HG02759 (cell line): ENCODE data around the gene ROM1.
"Not testable (repeated sequence)": the region's sequence is repeated elsewhere in the genome, so short reads cannot be mapped to it uniquely, and the experiment has no call there.

Source experiments
- ATAC-seq: cut with Tn5 transposase; IDR thresholded peaks from one replicate; pipeline ENCODE4 v1.9.1; 2021; ENCODE audit warnings: mild to moderate bottlenecking, moderate library complexity; ENCODE audit not compliant: unreplicated experiment

The ROM1 gene

DNA sequence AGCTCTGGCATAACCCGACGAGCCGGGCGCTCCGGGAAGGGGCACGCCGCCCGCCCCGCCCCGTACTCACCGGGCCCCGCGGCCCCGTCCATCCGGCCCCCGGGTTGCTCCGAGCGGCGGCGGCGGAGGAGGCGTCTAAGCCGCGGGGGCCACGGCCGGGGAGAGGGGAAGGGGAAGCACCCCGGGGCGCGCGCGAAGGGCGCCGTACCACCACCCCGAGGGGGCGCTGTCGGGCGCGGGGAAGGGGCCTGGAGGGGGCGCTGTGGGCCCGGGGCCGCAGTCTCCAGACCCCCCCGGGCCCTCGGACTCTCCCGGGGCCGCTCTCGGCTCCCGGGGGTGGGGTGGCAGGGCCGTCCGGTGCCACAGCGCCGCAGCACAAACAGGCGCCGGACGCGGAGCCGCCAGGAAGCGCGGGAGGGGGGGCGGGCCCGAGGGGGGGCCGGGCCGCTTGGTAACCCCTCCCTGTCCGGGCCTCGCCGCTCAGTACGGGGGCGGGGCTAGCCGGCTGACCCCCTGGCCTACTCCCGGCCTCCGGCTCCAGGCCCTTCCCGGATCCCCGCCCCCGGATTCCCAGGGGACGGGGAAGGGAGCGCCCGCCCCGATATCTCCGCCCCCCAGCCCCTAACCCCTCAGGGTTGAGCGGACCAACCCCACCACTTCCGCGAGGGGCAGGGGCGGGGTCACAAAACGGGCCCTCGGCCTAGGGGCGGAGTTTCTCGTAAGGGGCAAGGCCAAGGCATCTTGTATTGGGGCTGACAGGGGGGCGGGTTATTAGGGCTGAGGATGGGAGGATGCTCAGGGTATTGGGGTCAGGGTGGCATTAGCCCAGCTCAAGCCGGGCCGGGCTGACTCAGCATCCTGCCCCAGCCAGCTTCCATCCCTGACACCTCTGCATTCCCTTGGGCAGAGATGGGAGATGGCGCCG lies at the start of gene ROM1, which contains the start of gene EML3:
ROM1 (plus strand) TSS at position 892 of the 925 bp plus-strand sequence; CDS start at position 917, 25 bp downstream.
EML3 (minus strand) TSS at position 410 of the 925 bp plus-strand sequence; CDS start at position 92, 318 bp downstream.
- ATAC-seq, result peak; percentile 79

- no peak for ATAC-seq
Measured at GRCh38 chr11:62565100-62565802, 47.8 kb upstream of the ROM1 start.

GRCh38 chr11:62566247-62566646 lies 46.8 kb upstream of the ROM1 start:
- ATAC-seq, result no peak

GRCh38 chr11:62567018-62567633 lies 45.9 kb upstream of the ROM1 start:
- ATAC-seq, result no peak

DNA sequence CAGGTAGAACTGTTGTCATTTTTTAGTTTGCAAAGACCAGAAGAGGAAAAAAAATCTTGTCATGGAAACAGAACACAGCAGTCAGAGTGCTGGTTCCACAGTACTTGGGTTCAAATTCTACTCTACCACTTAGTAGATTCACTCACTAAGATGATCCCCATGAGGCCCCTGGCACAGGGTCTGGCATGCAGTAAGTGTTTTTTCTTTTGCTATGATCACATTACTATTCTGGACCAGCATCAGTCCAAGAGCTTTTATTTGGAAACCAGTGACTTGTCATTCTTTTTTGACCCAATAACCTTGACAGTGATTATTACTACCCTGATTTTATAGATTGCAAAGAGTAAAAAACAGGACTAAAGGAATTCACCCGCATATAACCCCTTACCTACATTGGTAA lies 43.4 kb upstream of the ROM1 start:
- ATAC-seq, result no peak

- not testable (repeated sequence) for ATAC-seq
Measured at GRCh38 chr11:62570903-62571302, 42.2 kb upstream of the ROM1 start.

DNA sequence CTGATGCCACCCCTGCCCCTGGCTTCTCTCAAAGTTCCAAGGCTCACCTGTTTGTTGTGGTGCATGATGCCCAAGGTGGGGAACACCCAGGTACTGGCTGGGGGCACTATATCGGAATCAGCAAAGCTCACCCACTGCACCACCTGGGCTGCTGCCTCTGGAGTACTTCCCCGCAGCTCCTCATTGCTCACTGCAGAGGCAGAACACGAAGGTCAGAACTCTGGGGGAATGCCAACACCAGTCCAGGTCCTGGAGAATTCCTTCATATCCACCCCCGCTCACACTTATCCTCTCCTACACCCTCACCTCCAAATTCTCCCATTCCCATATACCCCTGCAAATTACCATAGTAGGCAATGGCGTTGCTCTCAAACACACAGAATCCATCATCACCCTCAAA lies 41.6 kb upstream of the ROM1 start:
- not testable (repeated sequence) for ATAC-seq

DNA sequence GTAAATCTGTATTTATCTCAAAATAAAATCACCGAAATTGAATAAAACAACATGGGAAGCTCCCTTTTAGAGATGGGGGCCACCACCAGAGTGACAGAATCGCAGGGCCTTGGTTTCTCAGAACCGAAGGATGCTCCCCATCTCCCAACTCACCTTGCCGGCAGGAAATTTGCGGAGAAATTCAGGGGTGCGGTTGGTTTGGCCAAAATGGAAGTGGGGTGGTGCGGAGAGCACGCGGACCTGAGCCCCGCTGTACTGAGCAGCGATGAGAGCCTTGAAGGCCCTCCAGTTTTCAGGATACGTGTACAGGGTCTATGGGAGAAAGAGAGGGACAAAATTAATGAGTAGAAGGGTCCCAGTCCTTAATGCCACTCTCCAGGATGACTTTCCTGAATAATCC lies 40.6 kb upstream of the ROM1 start:
- no peak for ATAC-seq

DNA sequence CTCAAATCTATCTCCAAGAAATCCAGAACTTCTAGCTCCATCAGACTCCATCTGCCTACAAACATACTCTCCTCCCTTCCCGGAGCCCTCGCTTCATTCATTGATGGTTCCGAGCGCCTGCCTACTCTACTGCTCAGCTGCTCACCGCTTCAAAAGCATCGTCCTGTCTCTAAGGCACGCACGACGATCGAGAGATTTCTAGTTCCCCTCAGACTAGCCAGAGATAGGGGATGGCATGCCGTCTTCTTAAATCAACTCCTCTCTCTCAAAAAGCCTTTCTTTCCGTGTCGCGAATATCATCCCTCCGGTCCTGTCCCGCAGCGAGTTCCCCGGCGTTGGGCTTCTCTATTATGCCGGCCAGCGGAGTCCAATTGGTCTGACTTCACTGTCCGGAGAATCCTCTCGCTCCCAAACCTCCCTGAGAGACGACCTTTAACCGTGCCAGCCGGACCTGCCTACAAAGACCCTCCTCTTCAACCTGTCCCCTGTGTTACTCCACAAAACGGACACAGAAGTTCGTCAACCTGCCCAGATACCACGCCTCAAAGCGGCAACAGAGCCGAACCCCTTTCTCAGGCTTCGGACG lies 40.0 kb upstream of the ROM1 start:
- no peak for ATAC-seq

DNA sequence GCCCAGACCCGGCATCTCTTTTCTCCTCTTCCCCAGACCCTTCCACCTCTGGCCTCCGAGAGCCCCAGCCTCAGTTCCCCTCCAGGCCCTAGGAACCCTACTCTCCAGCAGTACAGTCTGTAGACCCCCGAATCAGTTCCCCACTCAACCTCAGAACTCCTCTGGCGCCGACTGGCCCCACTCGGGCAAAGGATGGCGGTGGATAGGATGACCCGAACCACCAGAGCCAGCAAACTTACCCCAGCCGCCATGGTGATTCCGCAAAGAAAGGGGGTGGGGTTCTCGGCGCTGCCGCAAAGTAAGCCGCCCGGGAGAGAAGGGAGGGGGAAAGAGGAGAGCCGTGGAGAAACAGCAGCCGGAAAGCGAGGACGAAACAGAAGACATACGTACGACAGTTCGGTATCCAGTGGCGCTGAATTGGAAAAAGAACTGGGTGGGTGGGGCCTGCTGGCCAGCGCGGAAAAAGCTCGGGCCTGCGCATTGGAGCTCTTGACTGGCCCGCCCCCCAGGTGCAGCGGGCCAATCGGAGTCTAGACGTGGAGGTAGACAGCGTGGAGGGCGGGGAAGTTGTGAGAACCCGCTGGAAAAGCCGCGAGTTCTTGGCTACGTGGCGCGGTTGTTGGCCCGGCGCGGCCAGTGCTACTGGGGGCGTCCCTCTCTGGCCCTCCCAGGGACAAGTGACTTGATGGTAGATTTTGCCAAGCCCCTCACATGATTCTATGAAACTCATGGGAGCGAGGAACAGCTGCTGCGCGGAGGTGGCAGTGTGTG lies 39.3 kb upstream of the ROM1 start, which contains the start of gene EEF1G:
EEF1G (minus strand) TSS at position 300 of the 771 bp plus-strand sequence; CDS start at position 251, 49 bp downstream.
- peak; percentile 90 for ATAC-seq

DNA sequence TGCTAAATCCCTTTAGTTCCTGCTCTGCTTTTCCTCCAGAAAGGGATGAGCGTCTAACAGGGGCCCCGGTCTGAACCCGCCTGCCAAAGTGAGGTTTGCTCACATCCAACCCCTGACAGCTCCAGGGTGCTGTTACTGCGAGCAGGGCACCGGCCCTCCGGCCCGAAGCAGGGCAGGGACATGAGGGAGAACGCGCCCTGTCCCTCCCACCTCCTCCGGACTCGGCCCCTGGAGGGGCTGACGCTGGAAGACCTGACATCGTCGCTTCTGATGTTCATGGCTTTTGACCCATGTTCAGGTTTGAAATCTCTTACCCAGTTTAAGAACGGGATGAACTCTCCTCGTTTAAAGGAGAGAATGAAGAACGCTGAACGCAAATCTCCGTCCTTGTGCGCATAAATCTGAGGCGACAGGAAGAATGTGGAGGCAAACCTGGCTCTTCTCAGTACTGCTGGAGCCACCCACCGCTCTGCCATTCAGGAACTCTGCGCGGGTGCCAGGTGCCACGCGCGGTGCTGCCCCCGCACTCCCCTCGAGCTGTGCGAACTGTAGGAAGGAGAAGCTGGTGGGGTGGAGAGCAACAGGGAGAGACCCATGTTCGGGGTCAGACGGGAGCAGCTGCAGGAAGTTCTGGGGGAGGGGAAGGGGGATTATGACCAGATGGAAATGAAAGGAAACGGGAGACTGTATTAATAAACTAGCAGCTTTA lies 38.5 kb upstream of the ROM1 start:
- ATAC-seq, result peak; percentile 1

DNA sequence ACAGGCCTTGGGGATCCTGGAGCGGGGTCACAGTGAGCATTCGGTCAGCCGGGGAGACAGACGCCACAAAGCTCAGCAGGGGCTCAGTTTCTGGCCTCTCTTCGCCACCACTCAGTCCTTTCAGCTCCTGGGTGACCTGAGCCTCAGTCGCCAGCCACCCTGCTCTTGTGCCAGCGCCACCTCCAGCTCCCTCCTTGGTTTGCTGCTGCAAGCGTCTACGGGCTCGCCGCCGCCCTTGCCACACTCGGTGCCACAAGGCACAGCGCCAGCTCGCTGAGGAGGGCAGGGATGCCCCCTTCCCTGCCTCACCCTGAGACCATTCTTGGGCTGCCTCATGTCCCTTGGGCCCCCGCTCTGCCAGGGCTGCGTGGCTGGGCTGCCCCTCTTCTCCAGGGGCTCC lies 37.9 kb upstream of the ROM1 start:
- ATAC-seq, result no peak

DNA sequence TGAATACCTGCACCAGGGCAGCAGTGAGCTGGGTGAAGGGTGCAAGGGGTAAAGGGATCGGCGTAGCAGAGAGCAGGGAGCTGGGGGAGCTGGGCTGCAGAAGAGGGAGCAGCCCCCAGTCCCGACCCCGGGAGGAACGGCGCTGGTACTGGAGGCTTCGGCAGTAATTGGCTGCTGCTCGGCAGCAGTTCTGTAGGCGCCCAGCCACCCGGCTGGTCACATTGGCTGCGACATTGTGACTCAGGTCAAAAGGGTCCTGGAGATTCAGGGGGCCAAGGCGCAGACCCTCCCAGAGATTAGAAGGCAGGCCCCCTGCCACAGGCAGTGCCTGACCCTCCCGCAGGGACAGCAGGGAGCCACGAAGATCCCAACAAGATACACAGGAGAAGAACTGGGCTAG lies 37.2 kb upstream of the ROM1 start:
- no peak for ATAC-seq

- no peak for ATAC-seq
Measured at GRCh38 chr11:62577046-62577714, 35.9 kb upstream of the ROM1 start.

DNA sequence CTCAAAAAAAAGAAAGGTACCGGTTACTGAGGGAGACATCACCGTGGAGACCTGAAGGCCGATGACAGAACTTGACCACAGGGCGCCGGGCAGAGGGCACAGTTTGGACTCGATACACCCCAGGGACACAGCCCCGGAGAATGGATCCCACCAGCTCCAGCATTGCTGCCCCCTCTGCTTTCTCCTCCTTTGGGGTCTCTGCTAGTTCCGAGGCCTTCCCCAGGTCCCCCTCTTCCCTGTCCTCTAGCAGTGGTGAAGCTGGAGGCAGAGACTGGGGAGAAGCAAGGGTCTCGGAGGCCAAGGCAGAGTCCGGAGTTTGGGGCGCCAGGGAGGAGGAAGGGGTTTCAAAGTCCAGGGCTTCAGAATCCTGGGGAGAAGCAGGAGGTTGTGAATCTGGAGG lies 34.5 kb upstream of the ROM1 start:
- ATAC-seq, result no peak

GRCh38 chr11:62579252-62579651 lies 33.8 kb upstream of the ROM1 start:
- no peak for ATAC-seq

- ATAC-seq, result no peak
Measured at GRCh38 chr11:62580959-62581715, 31.9 kb upstream of the ROM1 start.

DNA sequence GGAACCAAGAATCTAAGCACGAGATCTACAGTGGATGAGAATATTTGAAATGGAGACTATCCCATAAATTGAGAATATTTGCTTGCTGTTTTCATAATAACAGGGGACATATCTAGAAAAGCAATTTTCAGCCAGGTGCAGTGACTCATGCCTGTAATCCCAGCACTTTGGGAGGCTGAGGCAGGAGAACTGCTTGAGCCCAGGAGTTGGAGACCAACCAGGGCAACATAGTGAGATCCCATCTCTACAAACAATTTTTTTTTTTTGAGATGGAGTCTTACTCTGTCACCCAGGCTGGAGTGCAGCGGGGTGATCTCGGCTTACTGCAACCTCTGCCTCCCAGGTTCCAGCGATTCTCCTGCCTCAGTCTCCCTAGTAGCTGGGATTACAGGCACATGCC lies 31.3 kb upstream of the ROM1 start:
- ATAC-seq, result not testable (repeated sequence)
